NCI-H345 treated with DMSO at 0.1 percent for 48 hours (cell line): ENCODE results near the gene TTYH1.
A peak's percentile ranks its signal among the peaks of the same experiment; 100 is the strongest.
"Not testable (repeated sequence)": the region's sequence is repeated elsewhere in the genome, so short reads cannot be mapped to it uniquely, and the experiment has no call there.

Experiments used
- DNase-seq: peaks from one replicate; lab custom pipeline; 2025; ENCODE audit not compliant: unreplicated experiment; lab: John Stamatoyannopoulos, UW

TTYH1 gene

DNA sequence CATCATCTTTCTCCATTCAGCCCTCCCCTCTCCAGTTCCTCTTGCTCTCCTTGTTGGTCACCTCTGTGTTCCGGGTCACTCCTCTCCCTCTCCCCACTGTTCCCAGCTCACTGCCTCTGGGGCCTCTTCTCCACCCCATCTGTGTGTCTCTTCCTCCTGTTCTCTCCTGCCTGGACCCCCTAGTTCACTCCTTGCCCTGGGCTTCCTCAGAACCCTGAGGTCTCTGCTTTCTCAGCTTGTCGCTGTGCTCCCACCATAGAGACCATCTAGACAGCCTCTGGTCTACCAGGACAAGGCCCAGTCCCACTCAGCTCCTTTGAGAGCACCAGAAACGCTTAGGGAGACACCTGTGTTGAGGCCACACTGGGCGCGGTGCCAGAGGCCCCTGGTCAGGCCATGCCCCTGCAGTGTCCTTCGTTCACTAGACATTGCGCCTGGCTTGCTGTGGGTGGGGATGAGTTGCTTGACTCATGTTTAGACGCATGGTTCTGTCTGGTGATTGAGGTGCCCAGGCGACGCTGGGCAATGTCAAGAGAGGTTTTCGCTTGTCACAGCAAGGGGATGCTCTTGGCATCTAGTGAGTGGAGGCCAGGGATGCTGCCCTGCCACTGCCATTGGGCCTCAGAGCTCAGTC is 43.5 kb downstream of the TTYH1 start:
- DNase-seq: no peak

- DNase-seq: no peak
These were observed 44.3 kb downstream of the TTYH1 start for GRCh38 chr19:54459282-54460229.

GRCh38 chr19:54460230-54461005 is 45.2 kb downstream of the TTYH1 start:
- no peak for DNase-seq

DNA sequence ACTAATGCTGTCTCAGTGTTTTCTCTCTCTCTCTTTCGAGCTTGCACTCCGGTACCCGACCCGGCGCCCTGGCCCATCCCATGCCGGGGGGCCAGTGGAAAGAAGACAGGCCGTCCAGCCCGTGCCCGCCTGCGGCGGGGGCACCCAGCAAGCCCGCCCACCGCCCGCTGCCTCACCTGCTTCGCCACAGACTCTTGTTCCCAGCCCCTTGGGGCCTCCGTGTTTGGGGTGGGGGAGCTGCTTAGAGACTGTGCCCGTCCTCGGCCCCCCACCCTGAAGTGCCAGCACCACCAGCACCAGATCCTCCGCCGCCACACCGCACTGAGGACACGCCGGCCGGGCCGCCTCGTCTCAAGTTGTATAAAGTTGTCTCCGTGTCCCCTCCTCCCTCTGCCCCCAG is 45.9 kb downstream of the TTYH1 start:
- no peak for DNase-seq

DNA sequence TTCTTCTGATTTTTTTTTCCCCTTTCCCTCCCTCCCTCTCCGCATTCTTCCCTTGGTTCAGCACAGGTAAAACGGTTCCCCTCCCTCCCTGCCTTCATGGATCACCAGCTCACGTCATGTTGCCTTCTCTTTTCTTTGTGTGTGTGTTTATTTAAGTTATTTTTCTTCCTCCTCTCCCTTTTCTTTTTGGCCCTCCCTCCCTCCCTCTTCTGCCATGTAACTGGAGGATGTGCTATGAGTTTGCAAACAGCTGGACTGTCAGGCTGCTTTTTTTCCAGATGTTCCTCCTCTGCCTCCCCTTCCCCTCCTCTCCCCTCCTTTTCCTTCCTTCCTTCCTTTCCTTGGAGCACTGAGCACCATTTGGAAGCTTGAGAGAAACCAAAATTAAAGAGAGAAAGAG is 46.3 kb downstream of the TTYH1 start:
- DNase-seq: no peak

DNA sequence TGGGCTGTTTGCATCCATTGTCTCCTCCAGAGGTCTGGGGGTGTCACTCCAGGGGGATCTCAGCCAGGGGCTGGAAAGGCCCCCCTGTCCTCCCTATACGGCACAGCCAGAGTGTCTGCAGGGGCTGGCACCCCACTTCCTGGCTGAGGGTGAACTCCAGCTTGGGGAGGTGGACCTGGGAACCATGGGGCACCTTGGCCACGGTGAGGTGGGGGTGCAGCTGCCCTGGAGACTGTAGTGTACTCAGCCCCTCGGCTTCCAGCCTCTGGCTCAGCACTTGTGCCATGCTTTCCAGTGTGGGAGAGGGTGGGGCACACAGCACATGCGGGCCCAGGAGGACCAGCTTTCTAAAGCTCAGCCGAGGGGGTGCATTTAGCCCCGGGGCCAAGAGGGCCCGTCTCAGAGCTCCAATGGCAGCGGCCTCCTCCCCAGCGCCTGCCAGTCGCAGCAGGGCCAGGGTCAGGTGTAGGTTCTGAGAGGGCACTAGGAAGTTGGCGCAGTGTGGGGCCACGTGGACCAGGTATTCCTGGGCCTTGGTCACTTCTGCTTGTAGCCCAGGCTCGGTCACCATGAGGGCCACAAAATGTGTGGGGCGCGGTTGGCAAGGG is 46.9 kb downstream of the TTYH1 start:
- DNase-seq: no peak

GRCh38 chr19:54462655-54463530 is 47.6 kb downstream of the TTYH1 start:
- no peak for DNase-seq

- DNase-seq: no peak
These were observed 48.3 kb downstream of the TTYH1 start, which contains the start of gene LENG9 for GRCh38 chr19:54463531-54464043. Gene LENG9, minus strand, starts transcription at chr19:54463778. Its CDS starts 252 bp downstream, at chr19:54463526.

- DNase-seq: peak; percentile 38
These were observed 48.9 kb downstream of the TTYH1 start for GRCh38 chr19:54464044-54464629.

DNA sequence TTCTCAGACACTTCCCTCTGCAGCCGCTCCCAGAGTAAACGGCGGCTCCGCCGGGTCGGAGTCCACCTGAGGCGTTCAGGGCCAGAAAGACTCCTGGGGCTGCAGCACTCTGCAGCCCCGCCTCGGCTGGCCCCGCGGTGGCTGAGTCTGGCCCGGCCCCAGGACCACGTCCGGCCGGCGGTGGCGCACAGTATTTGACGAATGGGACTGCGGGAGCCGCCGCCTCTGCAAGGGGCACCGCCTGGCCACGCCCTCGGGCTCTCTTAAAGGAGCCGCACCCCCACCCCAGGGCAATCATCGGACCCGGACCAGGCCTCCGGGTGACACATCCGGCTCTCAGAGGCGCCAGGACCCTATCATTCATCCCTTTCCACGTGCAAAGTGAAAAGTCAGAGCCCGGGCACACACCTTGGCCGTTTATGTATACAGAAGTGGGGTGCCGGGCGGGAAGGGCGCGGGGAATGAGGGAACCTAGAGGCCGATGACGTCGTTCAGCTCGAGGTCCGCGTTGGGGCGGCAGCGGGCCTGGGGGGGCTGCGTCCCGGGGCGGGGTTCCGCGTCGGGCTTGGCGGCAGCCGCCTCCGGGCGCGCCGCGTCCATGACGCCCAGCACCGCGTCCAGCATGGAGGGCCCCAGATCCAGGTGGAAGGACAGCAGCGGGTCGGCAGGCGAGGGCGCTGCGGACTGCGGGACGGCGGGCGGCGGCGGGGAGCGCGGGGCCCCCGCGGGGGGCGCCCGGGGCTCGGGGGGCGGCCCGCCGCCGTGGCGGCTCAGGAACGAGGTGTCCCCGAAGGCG is 49.6 kb downstream of the TTYH1 start:
- no peak for DNase-seq

GRCh38 chr19:54465426-54466109 is 50.3 kb downstream of the TTYH1 start:
- DNase-seq: no peak

DNA sequence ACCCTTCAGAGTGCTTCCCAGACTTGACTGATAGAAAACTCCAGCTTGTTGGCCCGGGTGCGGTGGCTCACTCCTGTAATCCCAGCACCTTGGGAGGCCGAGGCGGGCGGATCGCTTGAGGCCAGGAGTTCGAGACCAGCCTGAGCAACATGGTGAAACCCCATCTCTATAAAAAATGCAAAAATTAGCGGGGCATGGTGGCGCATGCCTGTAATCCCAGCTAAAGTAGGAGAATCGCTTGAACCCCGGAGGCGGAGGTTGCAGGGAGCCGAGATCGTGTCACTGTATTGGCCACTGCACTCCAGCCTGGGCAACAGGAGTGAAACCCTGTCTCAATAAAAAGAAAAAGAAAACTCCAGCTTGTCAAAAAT is 50.8 kb downstream of the TTYH1 start:
- not testable (repeated sequence) for DNase-seq

DNA sequence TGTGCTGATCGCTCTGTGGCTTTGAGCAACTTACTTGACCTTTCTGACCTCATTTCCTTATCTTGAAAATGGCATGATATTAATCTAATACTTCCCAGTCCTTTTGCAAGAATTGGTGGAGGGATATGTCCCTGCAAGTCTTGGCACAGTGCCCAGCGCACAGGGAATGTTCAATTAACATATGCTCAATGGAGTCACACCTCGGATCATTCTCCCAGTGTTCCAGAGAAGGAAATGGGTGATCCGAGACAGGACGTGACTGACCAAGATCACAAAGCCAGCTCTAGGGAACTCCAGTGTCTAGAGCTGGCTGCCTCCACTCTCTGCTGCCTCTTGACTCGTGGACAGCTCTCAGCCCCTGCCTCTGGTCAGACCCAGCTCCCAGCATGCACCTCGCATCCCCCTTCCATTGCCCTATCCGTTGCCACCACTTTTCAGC is 54.3 kb downstream of the TTYH1 start:
- DNase-seq: no peak

DNA sequence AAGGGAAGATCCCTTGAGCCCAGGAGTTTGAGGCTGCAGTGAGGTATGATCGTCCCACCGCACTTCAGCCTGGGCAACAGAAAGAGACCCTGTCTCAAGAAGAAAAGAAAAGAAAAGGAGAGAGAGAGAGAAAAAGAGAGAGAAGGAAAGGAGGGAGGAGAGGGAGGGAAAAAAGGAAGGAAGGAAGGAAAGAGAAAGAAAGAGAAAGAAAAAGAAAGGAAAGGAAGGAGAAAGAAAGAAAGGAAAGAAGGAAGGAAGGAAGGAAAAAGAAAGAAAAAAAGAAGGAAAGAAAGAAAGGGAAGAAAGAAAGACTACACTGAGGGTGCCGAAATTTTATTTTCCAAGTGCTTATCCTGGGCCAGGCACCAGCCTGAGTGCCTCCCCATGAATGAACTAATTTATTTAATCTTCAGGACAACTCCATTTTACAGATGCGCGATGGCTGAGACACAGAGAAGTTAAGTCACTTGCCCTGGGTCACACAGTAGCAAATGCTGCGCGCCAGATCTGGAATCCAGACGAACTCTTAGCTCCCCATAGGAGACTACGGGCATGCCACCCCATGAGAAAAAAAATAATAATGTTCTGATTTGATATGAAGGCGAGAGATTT is 55.1 kb downstream of the TTYH1 start:
- DNase-seq: no peak

DNA sequence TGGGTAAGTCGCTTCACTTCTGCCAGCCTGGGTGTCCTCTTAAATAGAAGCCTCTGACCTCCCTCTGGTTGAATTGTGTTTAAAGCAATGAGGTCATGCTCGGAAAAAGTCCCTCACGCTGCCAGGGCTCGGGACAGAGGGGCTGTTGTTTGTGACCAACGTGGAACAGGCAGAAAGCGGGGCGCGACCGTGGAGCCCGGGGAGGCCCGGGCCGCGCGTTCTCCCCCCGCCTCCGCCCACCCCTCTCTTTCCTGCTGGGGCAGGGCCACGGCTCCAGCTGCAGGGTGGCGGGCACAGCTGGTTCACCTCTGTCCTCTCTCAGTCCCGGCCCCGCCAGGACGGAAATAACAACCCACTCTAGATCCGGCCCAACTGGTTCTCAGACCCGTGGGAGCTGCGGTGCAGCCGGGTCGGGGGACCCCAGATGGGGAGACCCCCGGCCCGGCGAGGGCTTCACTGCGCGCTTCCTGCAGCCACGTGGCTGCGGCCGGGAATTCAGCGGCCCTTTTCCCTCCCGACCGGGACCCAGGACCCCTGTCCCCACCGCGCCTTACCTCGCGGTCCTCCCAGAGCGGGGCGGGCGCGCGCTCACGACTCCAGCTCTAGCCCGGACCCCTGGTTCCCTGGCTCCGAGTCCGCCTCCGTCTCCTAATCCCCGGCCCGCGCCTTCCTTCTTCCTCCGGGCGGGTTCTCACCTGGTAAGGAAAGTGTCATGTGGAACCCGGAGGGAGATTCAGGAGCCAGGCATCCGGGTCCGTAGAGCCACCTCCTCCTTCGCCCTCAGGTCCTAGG is 55.9 kb downstream of the TTYH1 start:
- DNase-seq: no peak

- no peak for DNase-seq
These were observed 58.0 kb downstream of the TTYH1 start, which contains the start of gene CDC42EP5 for GRCh38 chr19:54473071-54473891. Gene CDC42EP5, minus strand, starts transcription at chr19:54473296. Its CDS starts 7,749 bp downstream, at chr19:54465547.
